ENCODE results near the gene MYO10.

Gene MYO10

DNA sequence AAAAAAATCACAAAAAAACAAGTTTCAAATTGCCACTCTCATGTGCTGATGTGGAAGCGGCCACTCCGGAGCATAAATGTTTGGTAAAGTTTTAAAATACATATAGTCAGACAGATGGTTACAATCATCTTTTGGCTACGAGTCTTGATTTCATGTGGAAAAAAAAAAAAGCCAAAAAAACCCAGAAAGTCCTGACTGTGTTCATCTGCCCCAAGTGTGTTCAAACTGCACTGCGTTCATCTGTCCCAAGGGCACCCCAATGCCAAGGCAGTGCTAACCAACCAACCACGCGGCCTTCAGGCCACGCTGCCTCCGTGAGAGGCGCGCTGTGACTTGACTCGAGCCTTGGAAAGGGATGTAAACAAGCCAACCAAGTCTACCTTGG is 127.1 kb downstream of the MYO10 start:
- Histone ChIP-seq H3K27ac (ENCODE audit: low read depth, low read length) (no peak overlapping the region), H3K36me3 (ENCODE audit: control insufficient read depth, insufficient read depth, low read length) (no peaks in the 10 kb centered on the region), H3K27me3 (ENCODE audit: control insufficient read depth, insufficient read depth, low read length) (no peaks in the 10 kb centered on the region), H3K9ac (ENCODE audit: low read length) (no peak overlapping the region), H3K4me1 (ENCODE audit: control insufficient read depth, insufficient read depth, low read length) (no peaks in the 10 kb centered on the region), H3K4me3 (ENCODE audit: low read length) (no peak overlapping the region)

DNA sequence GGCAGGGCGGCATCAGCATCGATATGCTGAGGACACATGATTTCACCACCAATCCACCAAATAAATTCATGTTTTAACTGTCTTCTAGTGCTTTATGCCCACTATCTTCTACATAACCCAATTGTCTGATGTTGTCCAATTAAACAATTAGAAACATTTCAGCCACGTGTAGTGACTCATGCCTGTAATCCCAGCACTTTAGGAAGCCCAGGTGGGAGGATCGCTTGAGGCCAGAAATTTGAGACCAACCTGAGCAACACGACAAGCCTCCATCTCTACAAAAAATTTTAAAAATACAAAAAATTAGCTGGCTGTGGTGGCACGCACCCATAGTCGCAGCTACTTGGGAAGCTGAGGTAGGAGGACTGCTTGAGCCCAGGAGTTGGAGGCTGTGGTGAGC is 128.1 kb downstream of the MYO10 start:
- no peaks in the 10 kb centered on the region for H3K36me3 ChIP-seq (ENCODE audit: control insufficient read depth, insufficient read depth, low read length)
- H3K27ac ChIP-seq (ENCODE audit: low read depth, low read length): no peak overlapping the region
- H3K27me3 ChIP-seq (ENCODE audit: control insufficient read depth, insufficient read depth, low read length): no peaks in the 10 kb centered on the region
- no peaks in the 10 kb centered on the region for H3K4me1 ChIP-seq (ENCODE audit: control insufficient read depth, insufficient read depth, low read length)
- no peak overlapping the region for H3K4me3 ChIP-seq (ENCODE audit: low read length)
- H3K9ac ChIP-seq (ENCODE audit: low read length): no peak overlapping the region

GRCh38 chr5:16807547-16807864 is 128.6 kb downstream of the MYO10 start:
- Histone ChIP-seq H3K4me3 (ENCODE audit: low read length) (no peak overlapping the region), H3K4me1 (ENCODE audit: control insufficient read depth, insufficient read depth, low read length) (no peaks in the 10 kb centered on the region), H3K36me3 (ENCODE audit: control insufficient read depth, insufficient read depth, low read length) (no peaks in the 10 kb centered on the region), H3K9ac (ENCODE audit: low read length) (no peak overlapping the region), H3K27me3 (ENCODE audit: control insufficient read depth, insufficient read depth, low read length) (no peaks in the 10 kb centered on the region), H3K27ac (ENCODE audit: low read depth, low read length) (no peak overlapping the region)

DNA sequence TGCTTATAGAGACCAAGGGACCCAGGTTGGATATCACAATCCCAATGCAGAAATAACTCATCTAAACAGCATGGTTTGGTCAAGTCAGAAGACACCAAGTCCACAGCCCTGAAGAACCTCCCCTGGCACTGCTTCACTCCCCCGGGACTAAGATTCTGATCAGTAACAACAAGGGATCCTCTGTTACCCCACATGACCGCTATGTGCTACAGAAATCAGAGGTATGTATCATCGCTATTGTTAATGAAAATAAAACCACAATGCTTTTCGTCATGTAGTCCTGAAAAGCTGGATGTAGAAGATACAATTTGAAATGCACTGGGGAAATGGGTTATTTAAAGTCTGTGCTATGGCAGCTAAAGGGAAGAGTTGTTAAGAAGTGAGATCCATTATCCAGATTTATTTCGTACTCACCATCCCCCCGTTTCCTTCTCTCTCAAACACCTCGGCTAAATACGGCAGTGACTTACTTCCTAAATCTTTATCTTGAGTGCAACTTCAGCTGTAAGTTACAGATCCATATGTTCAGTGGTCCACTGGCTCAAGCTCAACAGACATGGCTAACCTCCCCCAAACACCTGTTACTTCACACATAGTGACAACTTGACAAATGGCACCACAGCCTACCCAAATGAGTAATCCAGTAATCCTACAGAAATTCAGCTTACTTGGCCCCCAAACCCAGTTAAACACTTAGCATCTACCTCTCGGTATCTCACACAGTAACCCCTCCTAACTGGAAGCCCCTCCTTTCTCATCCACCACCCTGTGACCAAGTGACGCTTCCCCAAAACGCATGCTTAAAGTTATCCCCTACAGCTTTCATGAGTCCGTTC is 129.2 kb downstream of the MYO10 start:
- H3K4me1 ChIP-seq (ENCODE audit: control insufficient read depth, insufficient read depth, low read length): no peaks in the 10 kb centered on the region
- H3K4me3 ChIP-seq (ENCODE audit: low read length): no peak overlapping the region
- no peaks in the 10 kb centered on the region for H3K36me3 ChIP-seq (ENCODE audit: control insufficient read depth, insufficient read depth, low read length)
- no peaks in the 10 kb centered on the region for H3K27me3 ChIP-seq (ENCODE audit: control insufficient read depth, insufficient read depth, low read length)
- H3K9ac ChIP-seq (ENCODE audit: low read length): no peak overlapping the region
- H3K27ac ChIP-seq (ENCODE audit: low read depth, low read length): no peak overlapping the region

- Histone ChIP-seq H3K9ac (ENCODE audit: low read length) (no peak overlapping the region), H3K27me3 (ENCODE audit: control insufficient read depth, insufficient read depth, low read length) (no peaks in the 10 kb centered on the region), H3K36me3 (ENCODE audit: control insufficient read depth, insufficient read depth, low read length) (no peaks in the 10 kb centered on the region), H3K27ac (ENCODE audit: low read depth, low read length) (no peak overlapping the region), H3K4me1 (ENCODE audit: control insufficient read depth, insufficient read depth, low read length) (no peaks in the 10 kb centered on the region), H3K4me3 (ENCODE audit: low read length) (no peak overlapping the region)
These were observed 130.6 kb downstream of the MYO10 start for GRCh38 chr5:16805486-16805885.

GRCh38 chr5:16803831-16804230 is 132.3 kb downstream of the MYO10 start:
- H3K27me3 ChIP-seq (ENCODE audit: control insufficient read depth, insufficient read depth, low read length): no peaks in the 10 kb centered on the region
- no peak overlapping the region for H3K4me3 ChIP-seq (ENCODE audit: low read length)
- H3K27ac ChIP-seq (ENCODE audit: low read depth, low read length): no peak overlapping the region
- H3K9ac ChIP-seq (ENCODE audit: low read length): no peak overlapping the region
- H3K4me1 ChIP-seq (ENCODE audit: control insufficient read depth, insufficient read depth, low read length): no peaks in the 10 kb centered on the region
- H3K36me3 ChIP-seq (ENCODE audit: control insufficient read depth, insufficient read depth, low read length): no peaks in the 10 kb centered on the region

- no peak overlapping the region for H3K4me3 ChIP-seq (ENCODE audit: low read length)
- no peak overlapping the region for H3K9ac ChIP-seq (ENCODE audit: low read length)
- no peaks in the 10 kb centered on the region for H3K27me3 ChIP-seq (ENCODE audit: control insufficient read depth, insufficient read depth, low read length)
- H3K36me3 ChIP-seq (ENCODE audit: control insufficient read depth, insufficient read depth, low read length): no peaks in the 10 kb centered on the region
- H3K4me1 ChIP-seq (ENCODE audit: control insufficient read depth, insufficient read depth, low read length): no peaks in the 10 kb centered on the region
- no peak overlapping the region for H3K27ac ChIP-seq (ENCODE audit: low read depth, low read length)
These were observed 135.6 kb downstream of the MYO10 start for GRCh38 chr5:16800477-16800876.

DNA sequence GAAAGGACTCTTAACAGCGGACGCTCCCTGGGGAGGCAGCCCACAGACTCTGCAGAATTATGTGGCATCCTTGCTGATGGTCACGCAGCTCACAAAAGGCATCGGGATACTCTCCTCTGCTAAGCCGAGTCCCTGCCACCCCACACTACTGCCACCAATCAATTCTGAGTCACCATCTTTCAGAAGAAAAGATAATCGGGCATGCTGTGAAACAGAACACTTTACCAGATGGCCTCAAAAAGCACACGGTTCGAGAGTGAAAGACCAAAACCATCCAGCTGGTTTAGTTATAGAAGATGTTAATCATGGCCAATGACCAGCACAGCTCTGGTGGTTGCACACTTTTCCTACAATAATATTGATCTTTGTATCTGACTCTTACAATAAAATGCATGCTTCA is 136.3 kb downstream of the MYO10 start:
- Histone ChIP-seq H3K27me3 (ENCODE audit: control insufficient read depth, insufficient read depth, low read length) (no peaks in the 10 kb centered on the region), H3K27ac (ENCODE audit: low read depth, low read length) (no peak overlapping the region), H3K9ac (ENCODE audit: low read length) (no peak overlapping the region), H3K36me3 (ENCODE audit: control insufficient read depth, insufficient read depth, low read length) (no peaks in the 10 kb centered on the region), H3K4me3 (ENCODE audit: low read length) (no peak overlapping the region), H3K4me1 (ENCODE audit: control insufficient read depth, insufficient read depth, low read length) (no peaks in the 10 kb centered on the region)

GRCh38 chr5:16797951-16798350 is 138.1 kb downstream of the MYO10 start:
- Histone ChIP-seq H3K9ac (ENCODE audit: low read length) (no peak overlapping the region), H3K4me1 (ENCODE audit: control insufficient read depth, insufficient read depth, low read length) (no peaks in the 10 kb centered on the region), H3K36me3 (ENCODE audit: control insufficient read depth, insufficient read depth, low read length) (no peaks in the 10 kb centered on the region), H3K27me3 (ENCODE audit: control insufficient read depth, insufficient read depth, low read length) (no peaks in the 10 kb centered on the region), H3K27ac (ENCODE audit: low read depth, low read length) (no peak overlapping the region), H3K4me3 (ENCODE audit: low read length) (no peak overlapping the region)

- Histone ChIP-seq H3K27ac (ENCODE audit: low read depth, low read length) (no peak overlapping the region), H3K4me3 (ENCODE audit: low read length) (no peak overlapping the region), H3K9ac (ENCODE audit: low read length) (no peak overlapping the region), H3K4me1 (ENCODE audit: control insufficient read depth, insufficient read depth, low read length) (no peaks in the 10 kb centered on the region), H3K36me3 (ENCODE audit: control insufficient read depth, insufficient read depth, low read length) (no peaks in the 10 kb centered on the region), H3K27me3 (ENCODE audit: control insufficient read depth, insufficient read depth, low read length) (no peaks in the 10 kb centered on the region)
These were observed 141.7 kb downstream of the MYO10 start for GRCh38 chr5:16794269-16794913.

DNA sequence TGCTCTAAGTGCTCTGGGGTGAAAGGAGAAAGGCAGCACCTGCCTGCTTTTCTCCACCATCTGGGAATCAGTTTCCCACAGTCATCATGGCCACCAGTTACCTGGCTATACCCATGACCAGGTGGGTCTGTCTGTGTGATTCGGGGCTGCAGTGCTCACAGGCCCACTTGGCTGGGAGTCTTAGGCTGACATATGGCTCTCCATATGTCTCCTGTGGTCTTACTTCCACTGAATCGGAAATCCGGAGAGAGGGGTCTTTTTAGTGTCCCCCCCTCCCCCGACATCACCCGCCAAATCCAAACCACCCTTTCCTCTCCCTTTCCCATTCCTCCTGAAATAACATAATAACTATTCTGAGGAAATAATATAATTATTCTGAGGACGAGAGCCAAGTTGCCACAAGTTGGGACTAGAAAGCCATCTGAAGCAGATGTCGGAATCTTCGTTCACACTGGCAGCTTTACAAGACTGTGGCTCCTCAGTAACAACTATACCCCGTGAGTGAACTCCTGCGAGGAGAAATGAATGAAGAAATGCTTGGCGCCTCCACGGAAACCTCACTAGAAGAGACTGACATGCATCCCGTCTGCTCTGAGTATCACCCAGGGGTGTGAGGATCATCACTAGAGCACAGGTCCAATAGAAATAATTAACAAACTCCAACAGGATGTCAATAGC is 143.4 kb downstream of the MYO10 start:
- Histone ChIP-seq H3K4me1 (ENCODE audit: control insufficient read depth, insufficient read depth, low read length) (no peaks in the 10 kb centered on the region), H3K36me3 (ENCODE audit: control insufficient read depth, insufficient read depth, low read length) (no peaks in the 10 kb centered on the region), H3K9ac (ENCODE audit: low read length) (no peak overlapping the region), H3K4me3 (ENCODE audit: low read length) (no peak overlapping the region), H3K27me3 (ENCODE audit: control insufficient read depth, insufficient read depth, low read length) (no peaks in the 10 kb centered on the region), H3K27ac (ENCODE audit: low read depth, low read length) (no peak overlapping the region)

DNA sequence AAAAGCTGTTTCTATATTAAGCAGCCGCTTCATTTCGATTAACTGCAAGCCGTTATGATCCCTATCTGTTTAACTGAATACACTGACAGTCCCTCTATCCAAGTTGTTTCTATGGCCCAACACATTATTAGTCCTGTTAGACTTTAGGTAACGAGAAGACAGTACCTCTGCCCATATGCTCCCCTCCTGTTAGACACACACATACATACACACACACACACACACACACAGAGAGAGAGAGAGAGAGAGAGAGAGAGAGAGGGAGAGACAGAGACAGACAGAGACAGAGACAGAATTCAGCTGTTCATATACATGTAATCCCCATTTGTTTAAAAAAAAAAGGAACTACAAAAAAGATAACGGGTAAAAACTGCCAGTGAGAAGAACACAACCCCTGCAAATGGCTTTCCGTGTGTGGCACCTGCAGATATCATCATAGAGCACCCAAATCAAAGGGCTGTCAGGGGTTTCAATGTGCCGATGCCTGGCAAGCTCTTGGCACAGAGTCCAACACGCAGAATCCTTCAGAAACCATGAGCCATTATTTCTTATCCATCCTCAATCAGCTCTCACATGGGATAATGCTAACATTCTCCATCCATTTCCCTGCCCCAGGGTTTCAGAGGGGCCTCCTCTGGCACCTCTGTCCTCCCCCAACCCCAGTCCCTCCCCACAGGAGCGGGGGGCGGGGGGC is 144.0 kb downstream of the MYO10 start:
- Histone ChIP-seq H3K27me3 (ENCODE audit: control insufficient read depth, insufficient read depth, low read length) (no peaks in the 10 kb centered on the region), H3K27ac (ENCODE audit: low read depth, low read length) (no peak overlapping the region), H3K36me3 (ENCODE audit: control insufficient read depth, insufficient read depth, low read length) (no peaks in the 10 kb centered on the region), H3K4me3 (ENCODE audit: low read length) (no peak overlapping the region), H3K4me1 (ENCODE audit: control insufficient read depth, insufficient read depth, low read length) (no peaks in the 10 kb centered on the region), H3K9ac (ENCODE audit: low read length) (no peak overlapping the region)

Measured in rectal smooth muscle tissue (tissue), 1 donor.